K562 (cell line): Measurements from ENCODE around the gene PRSS22. TPM values are rescaled to one million over a fixed set of nuclear protein-coding genes. Genes with fewer than 3 reads are reported as not detected.

Experiments used
- ATAC-seq: fragments of 200-7000 bp; cut with Tn5 transposase; 3 replicates; pipeline ENCODE4 v1.9.1; 2020; ENCODE audit warnings: moderate library complexity
- BruUV-seq: library from RNA; stranded (reverse); fragments of 400-500 nt; replicated peaks from 2 replicates; lab custom pipeline; 2021; lab: Mats Ljungman, UMichigan
- CTCF ChIA-PET: fragments of 300-600 bp; formaldehyde crosslinking; extraction: SDS; loops from one replicate; lab custom pipeline; 2021; ENCODE audit warnings: low intra/inter-chr PET ratio; lab: Yijun Ruan, JAX
- POLR2A ChIA-PET: fragments of 300-600, 350-650 bp; sonication (Branson Sonifier 250); formaldehyde crosslinking; extraction: SDS; loops from one replicate; lab custom pipeline; 2021; ENCODE audit warnings: antibody characterized with exemption, inconsistent platforms; lab: Yijun Ruan, JAX
- DNase-seq, 4 experiments: peaks; one replicate each; pipeline versions ENCODE4 v3.0.0 to v3.0.0-alpha.2; 2011 to 2018; ENCODE audit warnings: low spot score in 3 of 4, mixed read lengths in 3 of 4; ENCODE audit errors: extremely low read depth in 1 of 4
- FAIRE-seq: peaks from 2 replicates; lab custom pipeline; 2011; peaks lifted over from hg19 to GRCh38; lab: Jason Lieb, UNC
- H2AFZ ChIP-seq: 2 replicates; pipeline ENCODE4 v1.6.0; 2011; ENCODE audit warnings: low read depth, low read length, control low read depth, inconsistent platforms
- H3K27ac ChIP-seq: fragments of 200-600 bp; 3 replicates; pipeline ENCODE4 v1.8.0; 2011; ENCODE audit warnings: low read depth, mild to moderate bottlenecking, control low read depth, inconsistent platforms, low read length, moderate library complexity, mixed read lengths; ENCODE audit errors: extremely low read depth
- H3K27me3 ChIP-seq, 2 experiments: fragments of 300-600 bp in 1 of 2; 2 replicates in 1 of 2; 3 replicates in 1 of 2; pipeline versions ENCODE4 v1.6.0 to v1.8.0; 2011; ENCODE audit warnings: inconsistent platforms in 2 of 2, low read length in 2 of 2, mild to moderate bottlenecking in 1 of 2, mixed read lengths in 1 of 2, moderate library complexity in 1 of 2; ENCODE audit not compliant: control insufficient read depth in 2 of 2, insufficient read depth in 2 of 2
- H3K36me3 ChIP-seq: fragments of 300-600 bp; 3 replicates; pipeline ENCODE4 v1.8.0; 2011; ENCODE audit warnings: mild to moderate bottlenecking, low read length, inconsistent platforms; ENCODE audit not compliant: control insufficient read depth, insufficient read depth
- H3K4me1 ChIP-seq, 2 experiments: fragments of 200-600 bp in 1 of 2; replicated peaks in 1 of 2; 2 replicates in 1 of 2; 3 replicates in 1 of 2; pipeline versions ENCODE4 v1.5.1 to v1.8.0; 2011; ENCODE audit warnings: inconsistent platforms in 2 of 2, low read length in 2 of 2, mild to moderate bottlenecking in 1 of 2, mixed read lengths in 1 of 2, moderate library complexity in 1 of 2; ENCODE audit not compliant: control insufficient read depth in 2 of 2, insufficient read depth in 2 of 2
- H3K4me2 ChIP-seq: 2 replicates; pipeline ENCODE4 v1.6.1; 2011; ENCODE audit warnings: low read length, control low read depth, inconsistent platforms, mixed read lengths; ENCODE audit not compliant: insufficient read depth
- H3K4me3 ChIP-seq: fragments of 200-600 bp; sonication (generic), shearing (Covaris generic); 2 replicates; pipeline ENCODE4 v1.5.1; 2016; ENCODE audit warnings: control low read depth, inconsistent platforms
- H3K79me2 ChIP-seq: fragments of 200-600 bp; 3 replicates; pipeline ENCODE4 v1.8.0; 2011; ENCODE audit warnings: low read length, inconsistent platforms; ENCODE audit not compliant: control insufficient read depth, insufficient read depth
- H3K9ac ChIP-seq, 2 experiments: 2 replicates each; pipeline versions ENCODE4 v1.6.0 to v1.6.1; 2011; ENCODE audit warnings: low read depth in 2 of 2, low read length in 2 of 2, control low read depth in 1 of 2, inconsistent platforms in 1 of 2, mild to moderate bottlenecking in 1 of 2, mixed read lengths in 1 of 2; ENCODE audit not compliant: insufficient read depth in 1 of 2
- H3K9me1 ChIP-seq: one replicate; pipeline ENCODE4 v1.6.0; 2011; ENCODE audit warnings: inconsistent platforms, mild to moderate bottlenecking, low read length, moderate library complexity; ENCODE audit not compliant: control insufficient read depth, insufficient read depth
- H3K9me3 ChIP-seq: replicated peaks from 2 replicates; pipeline ENCODE4 v1.5.1; 2011; ENCODE audit warnings: low read depth, low read length, inconsistent platforms; ENCODE audit not compliant: control insufficient read depth, insufficient read depth
- H4K20me1 ChIP-seq: replicated peaks from 2 replicates; pipeline ENCODE4 v1.6.1; 2011; ENCODE audit warnings: low read length, inconsistent platforms, mixed read lengths; ENCODE audit not compliant: control insufficient read depth, insufficient read depth
- NFIC ChIP-seq: fragments of 450-650 bp; IDR thresholded peaks from 2 replicates; pipeline ENCODE4 v1.6.1; 2017; ENCODE audit warnings: mild to moderate bottlenecking, inconsistent platforms
- PHB ChIP-seq: fragments of 250-450 bp; sonication (Bioruptor Pico); IDR thresholded peaks from 2 replicates; pipeline ENCODE4 v1.5.0; 2021
- WGBS: fragments of 100-300 bp; shearing (Covaris generic); methylation state at CpG from one replicate; pipeline ENCODE4 v1.1.6; 2016; ENCODE audit warnings: low coverage, mixed read lengths; ENCODE audit not compliant: insufficient coverage; ENCODE audit errors: missing lambda C conversion rate; 5-methylcytosine and 5-hydroxymethylcytosine counted together
- in situ Hi-C: fragments of 300-500 bp; cut with MboI; formaldehyde crosslinking; loops from 4 replicates; pipeline ENCODE4 v1.15.0; 2018; ENCODE audit warnings: inconsistent platforms, mixed read lengths
- intact Hi-C: fragments of 100-400 bp; cut with micrococcal nuclease; formaldehyde crosslinking; loops from 2 replicates; pipeline ENCODE4 v1.14.2; 2022
- polyA plus RNA-seq, 8 experiments: library from polyadenylated mRNA; depleted of rRNA in 4 of 8; stranded (reverse) in 5 of 8; unstranded in 3 of 8; fragments of >200 nt; fragmentation: Nextera tagmentation in 2 of 8; fragmentation: Illumina TruSeq in 1 of 8; extraction: Ambion mirVana in 2 of 8; extraction: Trizol in 1 of 8; gene quantifications; 2 replicates each; pipeline versions ENCODE4 v1.2.1 to v1.2.3, GENCODE V29; 2011 to 2014; ENCODE audit warnings: inconsistent platforms in 1 of 8, missing spikeins in 1 of 8
- total RNA-seq, 7 experiments: library from RNA; depleted of rRNA in 6 of 7; stranded (reverse); fragments of >200 nt in 6 of 7; fragmentation: Illumina TruSeq in 2 of 7; extraction: Trizol in 2 of 7; gene quantifications; 2 replicates each; pipeline versions ENCODE4 v1.2.1 to v1.2.3, GENCODE V29; 2011 to 2021; ENCODE audit warnings: low replicate concordance in 1 of 7
- TF ChIP-seq, protein P1 (sequence below): fragments of 450-650 bp; IDR thresholded peaks from 2 replicates; pipeline ENCODE4 v1.6.1; 2017; ENCODE audit warnings: antibody characterized with exemption, mild to moderate bottlenecking

PRSS22 gene
- total and polyA plus RNA-seq, 9 of the 15 experiments (the other 6 are each of a cell fraction or from before 2014, with no cell fraction given), result 0.13 to 0.42 TPM; not detected in 7

DNA sequence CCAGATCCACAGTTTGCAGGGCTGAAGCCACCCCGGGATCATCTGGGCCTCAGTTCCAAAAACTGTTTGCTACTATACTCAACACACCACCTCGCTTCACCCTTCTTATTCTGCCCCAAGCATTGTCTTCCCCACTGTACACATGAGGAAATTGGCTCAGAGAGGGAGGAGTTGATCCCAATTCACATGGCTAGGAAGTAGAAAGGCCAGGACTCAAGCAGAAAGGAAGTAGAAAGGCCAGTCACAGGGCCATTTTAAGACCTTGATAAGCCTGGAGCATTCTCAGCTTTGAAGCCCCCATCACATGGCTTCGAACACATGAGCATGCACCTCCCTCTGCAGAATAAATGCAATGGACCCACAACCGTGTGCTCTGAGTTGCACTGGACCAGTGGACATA is 7.7 kb upstream of the PRSS22 start:
- POLR2A ChIA-PET, result no interaction called here
- Histone ChIP-seq H3K9me1 (no peaks in the 10 kb centered on the region), H3K27ac (no peak overlapping the region), H3K4me1 (peaks cover 4 to 8% of the 10 kb centered on the region in 2 experiments; a peak in 3 of 5 replicates), H3K27me3 (peaks cover 3 to 14% of the 10 kb centered on the region in 2 experiments; a peak in 2 of 5 replicates)
- TF ChIP-seq PHB, result no peak
- no peak for TF ChIP-seq NFIC
- TF ChIP-seq, protein P1, sequence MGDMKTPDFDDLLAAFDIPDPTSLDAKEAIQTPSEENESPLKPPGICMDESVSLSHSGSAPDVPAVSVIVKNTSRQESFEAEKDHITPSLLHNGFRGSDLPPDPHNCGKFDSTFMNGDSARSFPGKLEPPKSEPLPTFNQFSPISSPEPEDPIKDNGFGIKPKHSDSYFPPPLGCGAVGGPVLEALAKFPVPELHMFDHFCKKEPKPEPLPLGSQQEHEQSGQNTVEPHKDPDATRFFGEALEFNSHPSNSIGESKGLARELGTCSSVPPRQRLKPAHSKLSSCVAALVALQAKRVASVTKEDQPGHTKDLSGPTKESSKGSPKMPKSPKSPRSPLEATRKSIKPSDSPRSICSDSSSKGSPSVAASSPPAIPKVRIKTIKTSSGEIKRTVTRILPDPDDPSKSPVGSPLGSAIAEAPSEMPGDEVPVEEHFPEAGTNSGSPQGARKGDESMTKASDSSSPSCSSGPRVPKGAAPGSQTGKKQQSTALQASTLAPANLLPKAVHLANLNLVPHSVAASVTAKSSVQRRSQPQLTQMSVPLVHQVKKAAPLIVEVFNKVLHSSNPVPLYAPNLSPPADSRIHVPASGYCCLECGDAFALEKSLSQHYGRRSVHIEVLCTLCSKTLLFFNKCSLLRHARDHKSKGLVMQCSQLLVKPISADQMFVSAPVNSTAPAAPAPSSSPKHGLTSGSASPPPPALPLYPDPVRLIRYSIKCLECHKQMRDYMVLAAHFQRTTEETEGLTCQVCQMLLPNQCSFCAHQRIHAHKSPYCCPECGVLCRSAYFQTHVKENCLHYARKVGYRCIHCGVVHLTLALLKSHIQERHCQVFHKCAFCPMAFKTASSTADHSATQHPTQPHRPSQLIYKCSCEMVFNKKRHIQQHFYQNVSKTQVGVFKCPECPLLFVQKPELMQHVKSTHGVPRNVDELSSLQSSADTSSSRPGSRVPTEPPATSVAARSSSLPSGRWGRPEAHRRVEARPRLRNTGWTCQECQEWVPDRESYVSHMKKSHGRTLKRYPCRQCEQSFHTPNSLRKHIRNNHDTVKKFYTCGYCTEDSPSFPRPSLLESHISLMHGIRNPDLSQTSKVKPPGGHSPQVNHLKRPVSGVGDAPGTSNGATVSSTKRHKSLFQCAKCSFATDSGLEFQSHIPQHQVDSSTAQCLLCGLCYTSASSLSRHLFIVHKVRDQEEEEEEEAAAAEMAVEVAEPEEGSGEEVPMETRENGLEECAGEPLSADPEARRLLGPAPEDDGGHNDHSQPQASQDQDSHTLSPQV, result no peak
- TF ChIP-seq, all 486 proteins: peak for 0
- H2AFZ ChIP-seq, result no peak overlapping the region
- ATAC-seq, result no peak
- H3K4me3 ChIP-seq, result no peak overlapping the region
- intact Hi-C loops (no loop called here), in situ Hi-C loops (no loop called here)
- CTCF ChIA-PET, result no interaction called here
- WGBS, result 5% methylated on average over 4 of the region's 4 CpGs
- no peak for DNase-seq
- FAIRE-seq, result no peak
- H3K4me2 ChIP-seq, result no peak overlapping the region
- no peaks in the 10 kb centered on the region for H3K36me3 ChIP-seq
- no peaks in the 10 kb centered on the region for H3K79me2 ChIP-seq
- no peak overlapping the region for H3K9ac ChIP-seq
- H4K20me1 ChIP-seq, result no peaks in the 10 kb centered on the region
- BruUV-seq, result no TSS peak
- H3K9me3 ChIP-seq, result no peaks in the 10 kb centered on the region
